ENCODE measurements around the gene PUM1. TPM values are rescaled to one million over a fixed set of nuclear protein-coding genes. Genes with fewer than 3 reads are reported as not detected.

The PUM1 gene
- total RNA-seq, 1 experiment from 2014 or later: 61.3 TPM

DNA sequence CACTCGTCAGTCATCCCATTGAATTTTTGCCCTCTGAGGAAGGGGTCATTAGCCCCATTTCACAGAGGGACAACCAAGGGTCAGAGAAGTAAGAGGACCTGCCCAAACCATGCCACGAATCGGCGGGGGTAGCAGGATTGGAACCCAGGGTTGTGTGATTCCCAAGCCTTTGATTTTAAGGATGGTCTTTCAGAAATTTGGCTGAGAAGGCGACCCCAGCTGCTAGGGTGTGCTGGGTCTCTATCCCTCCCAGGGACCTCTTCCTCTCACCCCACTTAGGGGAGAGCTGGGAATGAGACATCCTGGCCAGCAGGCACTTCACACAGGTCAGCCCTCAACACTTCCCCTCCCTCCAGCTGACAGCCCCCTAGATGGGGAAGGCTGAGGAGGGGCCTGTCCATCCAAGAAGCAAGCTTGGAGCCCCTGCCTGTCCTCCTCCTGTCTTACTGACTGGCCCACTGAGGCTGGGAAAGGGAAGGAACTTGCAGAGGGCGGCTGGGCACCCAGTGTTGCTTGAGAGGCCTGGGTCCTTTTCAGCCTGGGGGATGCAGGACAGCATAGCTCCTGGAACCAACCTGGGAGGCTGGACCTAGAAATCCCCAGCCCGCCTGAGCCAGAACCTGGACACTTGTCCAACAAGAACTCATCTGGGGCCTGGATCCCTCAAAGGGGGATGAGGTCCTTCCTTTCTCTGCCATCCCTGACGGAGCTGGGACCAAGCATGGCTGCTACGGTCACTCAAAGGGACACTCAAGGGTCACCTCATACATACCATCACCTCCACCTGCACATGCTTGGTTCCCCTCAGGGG lies 158.7 kb downstream of the PUM1 start:
- DNase-seq (ENCODE audit: low read depth): no peak

GRCh38 chr1:30905916-30906620 lies 159.4 kb downstream of the PUM1 start:
- no peak for DNase-seq (ENCODE audit: low read depth)

DNA sequence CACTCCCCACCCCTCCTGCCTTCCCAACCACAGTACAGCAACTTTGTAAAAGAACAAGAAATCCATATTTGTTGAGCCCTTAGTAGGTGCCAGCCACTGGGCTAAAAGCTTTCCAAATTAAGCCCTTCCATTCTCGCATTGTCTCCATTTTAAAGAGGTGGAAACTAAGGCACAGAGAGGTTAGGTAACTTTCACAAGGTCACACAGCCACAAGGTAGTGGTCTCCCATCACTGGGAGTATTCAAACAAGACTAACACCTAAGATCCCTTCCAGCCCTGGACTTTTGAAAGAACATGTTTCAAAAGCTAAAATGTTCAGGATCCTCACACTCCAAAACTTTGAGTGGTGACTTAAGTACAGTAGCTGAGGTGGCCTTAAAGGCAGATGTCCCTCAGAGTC lies 160.1 kb downstream of the PUM1 start:
- DNase-seq (ENCODE audit: low read depth): no peak

DNA sequence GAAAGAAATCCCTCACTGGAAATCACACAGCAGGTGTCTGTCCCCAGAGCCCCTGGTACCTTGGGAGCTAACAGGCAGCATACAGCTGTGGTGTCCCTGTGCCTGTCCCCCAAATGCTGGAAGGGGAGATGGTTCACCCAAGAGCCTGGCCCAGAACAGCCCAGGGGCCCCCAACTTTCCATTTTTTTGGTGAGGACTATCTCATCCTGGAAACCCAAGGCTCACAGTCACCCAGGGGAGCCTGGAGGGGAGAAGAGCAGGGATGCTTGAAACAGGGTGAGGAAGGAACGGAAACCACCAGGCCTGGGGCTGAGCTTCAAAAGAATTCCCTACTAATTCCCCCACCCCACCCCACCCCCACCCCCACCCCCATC lies 160.6 kb downstream of the PUM1 start:
- DNase-seq (ENCODE audit: low read depth): no peak

DNA sequence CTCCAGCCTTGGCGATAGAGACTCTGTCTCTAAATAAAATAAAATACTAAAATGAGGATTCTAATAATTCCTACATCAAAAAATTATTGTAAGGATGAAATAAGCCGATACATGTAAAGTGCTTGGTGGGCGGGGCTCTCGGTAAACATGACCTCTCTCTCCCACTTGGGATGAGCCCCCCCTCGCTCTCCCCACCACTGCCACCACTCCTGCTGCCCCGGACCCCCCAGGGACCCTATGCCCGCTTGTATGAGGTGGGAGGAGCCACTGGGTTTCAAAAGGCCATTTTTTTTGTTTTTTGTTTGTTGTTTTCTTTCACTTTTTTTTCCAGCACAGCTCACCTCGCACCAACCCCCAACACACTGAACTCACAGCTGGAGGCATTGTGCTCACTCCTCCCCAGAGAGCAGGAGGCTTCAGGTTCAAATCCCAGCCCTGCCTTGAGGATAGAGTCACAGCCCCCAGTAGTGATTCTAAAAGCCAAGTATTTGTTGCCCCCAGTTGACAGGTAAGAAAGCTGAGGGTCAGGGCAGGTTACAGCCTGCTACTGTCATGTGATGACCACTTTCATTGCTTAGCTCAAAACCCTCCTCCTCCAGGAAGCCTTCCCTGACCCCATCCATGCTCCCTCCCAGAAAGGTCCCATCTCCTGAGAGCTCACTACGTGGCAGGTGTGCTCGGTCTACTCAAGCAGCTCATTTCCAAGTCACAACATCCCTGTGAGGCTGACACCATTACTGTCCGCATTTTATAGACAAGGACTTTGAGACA lies 161.1 kb downstream of the PUM1 start:
- DNase-seq (ENCODE audit: low read depth): no peak

GRCh38 chr1:30903343-30904034 lies 162.0 kb downstream of the PUM1 start:
- DNase-seq (ENCODE audit: low read depth): peak; percentile 57

- peak; percentile 29 for DNase-seq (ENCODE audit: low read depth)
These were observed 162.8 kb downstream of the PUM1 start for GRCh38 chr1:30902593-30903290.

GRCh38 chr1:30901798-30902581 lies 163.5 kb downstream of the PUM1 start:
- peak; percentile 64 for DNase-seq (ENCODE audit: low read depth)

- no peak for DNase-seq (ENCODE audit: low read depth)
These were observed 164.5 kb downstream of the PUM1 start for GRCh38 chr1:30900931-30901560.

DNA sequence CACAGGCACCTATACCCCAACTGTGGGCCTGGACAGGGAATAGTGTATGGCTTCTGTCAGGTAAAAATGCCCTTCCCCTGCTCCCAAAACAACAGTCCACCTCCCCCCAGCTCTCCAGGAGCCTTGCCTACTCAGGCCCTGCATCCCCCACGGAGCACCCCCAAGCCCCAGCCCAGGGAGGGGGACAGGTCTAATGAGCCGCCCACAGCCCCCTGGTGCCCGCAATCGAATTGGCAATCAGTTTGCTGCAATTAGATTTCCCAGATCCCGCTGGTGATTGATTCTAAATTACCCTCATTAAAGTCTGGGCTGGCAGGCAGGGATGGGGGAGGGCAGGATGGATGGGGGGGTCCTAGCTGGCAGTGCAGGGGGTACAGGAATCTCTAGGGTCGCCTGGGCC lies 165.0 kb downstream of the PUM1 start:
- no peak for DNase-seq (ENCODE audit: low read depth)

GRCh38 chr1:30899577-30900389 lies 165.7 kb downstream of the PUM1 start:
- no peak for DNase-seq (ENCODE audit: low read depth)

- no peak for DNase-seq (ENCODE audit: low read depth)
These were observed 167.3 kb downstream of the PUM1 start for GRCh38 chr1:30898031-30898815.

- DNase-seq (ENCODE audit: low read depth): no peak
These were observed 168.6 kb downstream of the PUM1 start for GRCh38 chr1:30896905-30897304.

DNA sequence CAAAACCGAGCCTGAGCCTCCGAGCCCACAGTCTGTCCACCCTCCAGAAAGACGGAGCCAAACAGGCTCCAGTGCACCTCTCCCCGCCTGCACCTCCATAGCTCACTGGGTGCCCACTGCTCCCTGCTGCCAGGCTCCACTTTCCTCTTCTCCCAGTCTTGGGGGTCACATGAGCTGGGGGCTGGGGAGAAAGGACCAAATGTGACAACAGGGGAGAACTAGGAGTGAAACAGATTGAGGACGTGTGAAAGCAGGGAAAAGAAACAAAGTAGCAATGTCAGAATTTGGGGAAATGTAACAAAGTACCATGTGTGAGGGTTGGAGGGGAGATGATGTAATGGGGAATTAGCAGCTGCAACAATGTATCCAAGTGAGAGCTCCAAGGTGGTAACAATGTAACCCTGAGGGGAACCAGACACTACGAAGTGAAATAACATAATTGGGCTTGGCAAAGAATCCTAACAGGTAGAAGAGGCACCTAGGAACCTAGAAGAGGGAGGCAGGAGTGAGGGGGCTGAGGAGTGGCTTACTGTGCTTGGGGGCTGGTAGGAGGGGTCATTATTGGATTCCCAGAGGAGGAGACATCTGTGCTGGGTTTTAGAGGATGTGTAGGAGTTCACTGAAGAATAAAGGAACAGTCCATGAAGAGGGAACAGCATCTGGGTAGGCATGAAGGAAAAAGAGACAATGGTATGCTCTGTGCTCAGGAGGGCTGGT lies 169.4 kb downstream of the PUM1 start:
- DNase-seq (ENCODE audit: low read depth): no peak

DNA sequence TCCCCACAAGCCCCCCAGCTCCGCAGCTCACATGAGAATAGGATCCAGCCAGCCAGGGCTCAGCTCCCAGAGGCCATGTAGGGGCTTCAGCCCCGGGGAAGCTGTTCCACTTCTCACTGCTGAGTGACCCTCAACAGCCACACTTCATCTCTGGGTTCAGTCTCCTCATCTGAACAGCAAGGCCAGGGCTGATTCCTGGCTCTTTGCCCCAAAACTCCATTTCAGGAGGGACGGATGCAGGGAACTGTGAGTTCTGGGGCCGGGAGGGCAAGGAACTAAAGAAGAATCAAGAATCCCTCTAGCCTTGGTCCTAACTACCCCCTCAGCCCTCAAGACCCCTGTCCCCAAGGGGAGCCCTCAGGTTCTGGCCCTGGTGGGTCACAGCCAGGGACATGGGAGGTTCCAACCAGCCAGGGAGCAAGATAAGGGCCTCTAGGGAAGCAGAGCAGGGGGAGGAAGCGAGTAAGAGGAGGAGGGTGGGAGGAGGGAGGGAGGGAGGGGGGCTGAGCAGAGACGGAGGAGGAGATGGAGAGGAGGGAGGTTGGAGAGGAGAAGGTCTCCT lies 170.1 kb downstream of the PUM1 start:
- DNase-seq (ENCODE audit: low read depth): no peak

- no peak for DNase-seq (ENCODE audit: low read depth)
These were observed 171.0 kb downstream of the PUM1 start for GRCh38 chr1:30894508-30894973.

All from Daoy (cell line).